ENCODE results near the gene RPL36.

DNA sequence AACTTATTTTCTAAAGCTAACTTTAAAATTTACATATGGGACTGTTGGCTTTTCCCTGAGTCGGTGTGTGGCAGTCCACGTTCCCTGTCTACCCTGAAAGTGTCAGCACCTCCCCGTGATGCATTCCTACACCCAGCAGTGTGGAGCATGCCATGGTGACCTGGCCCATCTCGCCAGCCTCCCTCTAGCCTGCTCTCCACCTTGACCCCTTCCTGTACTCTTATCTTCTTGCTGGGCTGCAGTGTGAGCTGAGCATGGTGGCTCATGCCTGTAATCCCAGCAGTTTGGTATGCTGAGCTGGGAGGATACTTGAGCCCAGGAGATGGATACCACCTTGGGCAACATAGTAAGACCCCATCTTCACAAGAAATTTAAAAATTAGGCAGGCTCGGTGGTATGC is 35.2 kb upstream of the RPL36 start:
- TF ChIP-seq, protein P1, sequence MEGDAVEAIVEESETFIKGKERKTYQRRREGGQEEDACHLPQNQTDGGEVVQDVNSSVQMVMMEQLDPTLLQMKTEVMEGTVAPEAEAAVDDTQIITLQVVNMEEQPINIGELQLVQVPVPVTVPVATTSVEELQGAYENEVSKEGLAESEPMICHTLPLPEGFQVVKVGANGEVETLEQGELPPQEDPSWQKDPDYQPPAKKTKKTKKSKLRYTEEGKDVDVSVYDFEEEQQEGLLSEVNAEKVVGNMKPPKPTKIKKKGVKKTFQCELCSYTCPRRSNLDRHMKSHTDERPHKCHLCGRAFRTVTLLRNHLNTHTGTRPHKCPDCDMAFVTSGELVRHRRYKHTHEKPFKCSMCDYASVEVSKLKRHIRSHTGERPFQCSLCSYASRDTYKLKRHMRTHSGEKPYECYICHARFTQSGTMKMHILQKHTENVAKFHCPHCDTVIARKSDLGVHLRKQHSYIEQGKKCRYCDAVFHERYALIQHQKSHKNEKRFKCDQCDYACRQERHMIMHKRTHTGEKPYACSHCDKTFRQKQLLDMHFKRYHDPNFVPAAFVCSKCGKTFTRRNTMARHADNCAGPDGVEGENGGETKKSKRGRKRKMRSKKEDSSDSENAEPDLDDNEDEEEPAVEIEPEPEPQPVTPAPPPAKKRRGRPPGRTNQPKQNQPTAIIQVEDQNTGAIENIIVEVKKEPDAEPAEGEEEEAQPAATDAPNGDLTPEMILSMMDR (IDR thresholded peaks at IDR 0.05) = no peak
- TF ChIP-seq POLR2AphosphoS5 (IDR thresholded peaks at IDR 0.05) (no peak), POLR2A (IDR thresholded peaks at IDR 0.05) (no peak)
